Smooth muscle cell (in vitro differentiated cells): ENCODE results near the gene IRAK2. TPM values are rescaled to one million over a fixed set of nuclear protein-coding genes. Genes with fewer than 3 reads are reported as not detected.
"Not testable (repeated sequence)": the region's sequence is repeated elsewhere in the genome, so short reads cannot be mapped to it uniquely, and the experiment has no call there.

Experiments used
- DNase-seq: peaks from one replicate; lab custom pipeline; 2025; ENCODE audit not compliant: unreplicated experiment; lab: John Stamatoyannopoulos, UW
- H2AFZ ChIP-seq: fragments of 200-600 bp; sonication (generic); 2 replicates; pipeline ENCODE4 v1.6.0; 2016; ENCODE audit warnings: antibody characterized with exemption, low read depth, mild to moderate bottlenecking
- H3F3A ChIP-seq: fragments of 200-600 bp; sonication (generic); 2 replicates; pipeline ENCODE4 v1.6.0; 2017; ENCODE audit warnings: antibody characterized with exemption, low read depth
- H3K27ac ChIP-seq: fragments of 200-600 bp; sonication (generic); 2 replicates; pipeline ENCODE4 v1.5.1; 2016; ENCODE audit warnings: low read depth, mild to moderate bottlenecking
- H3K27me3 ChIP-seq: fragments of 200-600 bp; sonication (generic); 2 replicates; pipeline ENCODE4 v1.6.1; 2016; ENCODE audit warnings: low read depth, mild to moderate bottlenecking
- H3K36me3 ChIP-seq: fragments of 200-600 bp; sonication (generic); 2 replicates; pipeline ENCODE4 v1.5.1; 2016; ENCODE audit warnings: low read depth
- H3K4me1 ChIP-seq: fragments of 200-600 bp; sonication (generic); 2 replicates; pipeline ENCODE4 v1.5.1; 2016; ENCODE audit warnings: low read depth
- H3K4me2 ChIP-seq: fragments of 200-600 bp; sonication (generic); 2 replicates; pipeline ENCODE4 v1.6.0; 2016; ENCODE audit warnings: mild to moderate bottlenecking
- H3K4me3 ChIP-seq: fragments of 200-600 bp; sonication (generic); 2 replicates; pipeline ENCODE4 v1.5.1; 2016; ENCODE audit warnings: mild to moderate bottlenecking
- H3K79me2 ChIP-seq: fragments of 200-600 bp; sonication (generic); 2 replicates; pipeline ENCODE4 v1.6.0; 2016; ENCODE audit warnings: low read depth, mild to moderate bottlenecking
- H3K9ac ChIP-seq: fragments of 200-600 bp; sonication (generic); 2 replicates; pipeline ENCODE4 v1.6.0; 2016; ENCODE audit warnings: low read depth
- H3K9me3 ChIP-seq: fragments of 200-600 bp; sonication (generic); replicated peaks from 2 replicates; pipeline ENCODE4 v1.5.1; 2016; ENCODE audit warnings: low read depth
- H4K20me1 ChIP-seq: fragments of 200-600 bp; sonication (generic); 2 replicates; pipeline ENCODE4 v1.6.0; 2016; ENCODE audit warnings: low read depth
- CTCF ChIP-seq: fragments of 200-600 bp; sonication (generic); IDR thresholded peaks from 2 replicates; pipeline ENCODE4 v1.5.1; 2017; ENCODE audit warnings: borderline replicate concordance, mild to moderate bottlenecking, antibody characterized with exemption; ENCODE audit not compliant: insufficient read depth, poor library complexity, severe bottlenecking
- WGBS: methylation state at CpG from one replicate; pipeline ENCODE4 v1.1.7; 2016; ENCODE audit warnings: low lambda C conversion rate; 5-methylcytosine and 5-hydroxymethylcytosine counted together
- polyA plus RNA-seq: library from polyadenylated mRNA; unstranded; fragments of >200 nt; fragmentation: Nextera tagmentation; extraction: Ambion mirVana; gene quantifications from 2 replicates; pipeline ENCODE4 v1.2.1, GENCODE V29; 2016
- total RNA-seq: library from RNA; depleted of rRNA; stranded (reverse); fragments of >200 nt; gene quantifications from 2 replicates; pipeline ENCODE4 v1.2.3, GENCODE V29; 2014

The IRAK2 gene
- total and polyA plus RNA-seq, 2 experiments from 2014 or later, result 3.3 to 3.4 TPM

- Histone ChIP-seq H3K79me2 (peaks cover 86% of the 10 kb centered on the region), H3K4me2 (no peak overlapping the region), H4K20me1 (peaks cover 96% of the 10 kb centered on the region), H3K36me3 (peaks cover 6% of the 10 kb centered on the region), H3K9ac (no peak overlapping the region), H3K4me1 (no peaks in the 10 kb centered on the region), H3K9me3 (no peaks in the 10 kb centered on the region), H3K4me3 (no peak overlapping the region), H3K27ac (no peak overlapping the region), H2AFZ (no peak overlapping the region), H3F3A (no peaks in the 10 kb centered on the region), H3K27me3 (no peaks in the 10 kb centered on the region)
- no peak for DNase-seq
- no peak for TF ChIP-seq CTCF
- WGBS, result 96% methylated on average over 5 of the region's 5 CpGs
These were observed 104.7 kb downstream of the IRAK2 start for GRCh38 chr3:10269443-10269842.

GRCh38 chr3:10272476-10272875, 107.8 kb downstream of the IRAK2 start:
- whole genome bisulfite sequencing, result 99% methylated on average over 11 of the region's 11 CpGs
- H3K9me3 ChIP-seq, H3K4me3 ChIP-seq, H3K4me2 ChIP-seq, H3K4me1 ChIP-seq, H3F3A ChIP-seq, H3K27me3 ChIP-seq, H2AFZ ChIP-seq, H3K36me3 ChIP-seq, H3K27ac ChIP-seq, H3K9ac ChIP-seq, DNase-seq: not testable (repeated sequence)
- H4K20me1 ChIP-seq, result peaks cover 96% of the 10 kb centered on the region
- peaks cover 76% of the 10 kb centered on the region for H3K79me2 ChIP-seq

GRCh38 chr3:10272977-10273376, 108.3 kb downstream of the IRAK2 start:
- H3K27me3 ChIP-seq, result no peaks in the 10 kb centered on the region
- H3K9ac ChIP-seq, result no peak overlapping the region
- H3K36me3 ChIP-seq, result peaks cover 6% of the 10 kb centered on the region
- H3K4me1 ChIP-seq, result no peaks in the 10 kb centered on the region
- no peak overlapping the region for H3K4me2 ChIP-seq
- H3K79me2 ChIP-seq, result peaks cover 71% of the 10 kb centered on the region
- peaks cover 96% of the 10 kb centered on the region for H4K20me1 ChIP-seq
- H3K4me3 ChIP-seq, result no peak overlapping the region
- no peak for DNase-seq
- TF ChIP-seq CTCF, result no peak
- WGBS, result 100% methylated on average over 2 of the region's 2 CpGs
- no peak overlapping the region for H3K27ac ChIP-seq
- no peaks in the 10 kb centered on the region for H3K9me3 ChIP-seq
- H2AFZ ChIP-seq, result no peak overlapping the region
- H3F3A ChIP-seq, result no peaks in the 10 kb centered on the region

- no peak overlapping the region for H3K4me3 ChIP-seq
- no peaks in the 10 kb centered on the region for H3K27me3 ChIP-seq
- H2AFZ ChIP-seq, result no peak overlapping the region
- peaks cover 96% of the 10 kb centered on the region for H4K20me1 ChIP-seq
- 85% methylated on average over 1 of the region's 1 CpG for WGBS
- H3K27ac ChIP-seq, result no peak overlapping the region
- no peak overlapping the region for H3K9ac ChIP-seq
- no peaks in the 10 kb centered on the region for H3F3A ChIP-seq
- DNase-seq, result no peak
- no peaks in the 10 kb centered on the region for H3K4me1 ChIP-seq
- peaks cover 9% of the 10 kb centered on the region for H3K36me3 ChIP-seq
- H3K4me2 ChIP-seq, result no peak overlapping the region
- H3K79me2 ChIP-seq, result peaks cover 65% of the 10 kb centered on the region
- TF ChIP-seq CTCF, result no peak
- no peaks in the 10 kb centered on the region for H3K9me3 ChIP-seq
These were observed 109.1 kb downstream of the IRAK2 start for GRCh38 chr3:10273702-10274305.
